Measurements from ENCODE around the gene SSR2. TPM values are rescaled to one million over a fixed set of nuclear protein-coding genes. Genes with fewer than 3 reads are reported as not detected.
A peak's percentile ranks its signal among the peaks of the same experiment; 100 is the strongest.

SSR2 gene
- total RNA-seq, 2 donors from 2014 or later, result 193 TPM

DNA sequence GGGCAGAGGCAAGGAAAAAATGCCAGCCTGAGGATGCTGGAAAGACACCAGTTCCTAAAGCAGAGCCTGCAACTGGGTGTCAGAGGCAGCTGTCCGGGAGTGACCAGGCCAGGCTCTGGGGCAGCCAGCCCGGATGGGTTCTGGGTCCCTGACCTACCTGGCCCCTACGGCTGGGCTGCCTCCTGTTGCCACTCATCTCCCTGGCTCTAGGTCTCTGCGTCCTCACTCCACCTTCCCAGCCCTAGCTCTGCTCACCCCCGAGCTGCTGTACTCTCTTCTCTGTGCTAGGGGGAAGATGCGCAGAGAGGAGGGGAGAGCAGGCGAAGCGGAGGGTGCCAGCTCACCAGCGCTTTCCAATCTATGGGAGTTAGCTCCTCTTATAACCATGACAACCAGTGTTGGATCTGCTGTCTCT lies 51.4 kb downstream of the SSR2 start:
- peaks cover 71% of the 10 kb centered on the region for H3K4me1 Mint-ChIP-seq

GRCh38 chr1:155968670-155969069 lies 52.1 kb downstream of the SSR2 start:
- WGBS, 2 experiments (ENCODE audit: insufficient coverage in 1 of 2, insufficient read length in 1 of 2), result 96% methylated on average over 3 of the region's 3 CpGs; no CpG with 5 or more reads in 1 of the 2 experiments
- Histone ChIP-seq H3K4me3 (ENCODE audit: low read length) (no peak overlapping the region), H3K27me3 (ENCODE audit: control insufficient read depth, insufficient read depth, low read length, poor library complexity, severe bottlenecking) (no peaks in the 10 kb centered on the region), H3K9ac (ENCODE audit: extremely low read depth, low read length, poor library complexity, severe bottlenecking) (peak overlapping the region; percentile 3), H3K27ac (ENCODE audit: low read depth, low read length) (peak overlapping the region; percentile 92), H3K36me3 (ENCODE audit: control insufficient read depth, insufficient read depth, low read length) (peaks cover 76% of the 10 kb centered on the region), H3K4me1 (ENCODE audit: control insufficient read depth, insufficient read depth, low read length) (peaks cover 46% of the 10 kb centered on the region), H3K9me3 (ENCODE audit: control insufficient read depth, low read length) (no peaks in the 10 kb centered on the region)
- H3K4me3 Mint-ChIP-seq, result no peak overlapping the region
- H3K36me3 Mint-ChIP-seq (ENCODE audit: low read depth), result peaks cover 66% of the 10 kb centered on the region
- H3K4me1 Mint-ChIP-seq, result peaks cover 65% of the 10 kb centered on the region
- TF ChIP-seq CTCF (conservative IDR thresholded peaks at IDR 0.05), result no peak
- no peak overlapping the region for H3K27ac Mint-ChIP-seq
- H3K9me3 Mint-ChIP-seq, result no peaks in the 10 kb centered on the region
- no peak for DNase-seq
- H3K27me3 Mint-ChIP-seq (ENCODE audit: insufficient read depth), result no peaks in the 10 kb centered on the region

More for the DNA sequence above, 51.4 kb downstream of the SSR2 start:
- Histone ChIP-seq H3K4me3 (ENCODE audit: low read length) (no peak overlapping the region), H3K9ac (ENCODE audit: extremely low read depth, low read length, poor library complexity, severe bottlenecking) (no peak overlapping the region), H3K9me3 (ENCODE audit: control insufficient read depth, low read length) (no peaks in the 10 kb centered on the region), H3K36me3 (ENCODE audit: control insufficient read depth, insufficient read depth, low read length) (peaks cover 79% of the 10 kb centered on the region), H3K4me1 (ENCODE audit: control insufficient read depth, insufficient read depth, low read length) (peaks cover 50% of the 10 kb centered on the region), H3K27ac (ENCODE audit: low read depth, low read length) (peak overlapping the region; percentile 92), H3K27me3 (ENCODE audit: control insufficient read depth, insufficient read depth, low read length, poor library complexity, severe bottlenecking) (no peaks in the 10 kb centered on the region)
- Mint-ChIP-seq H3K9me3 (no peaks in the 10 kb centered on the region), H3K27me3 (ENCODE audit: insufficient read depth) (no peaks in the 10 kb centered on the region), H3K27ac (peak overlapping the region; percentile 67), H3K36me3 (ENCODE audit: low read depth) (peaks cover 68% of the 10 kb centered on the region), H3K4me3 (no peak overlapping the region)
- whole genome bisulfite sequencing, 2 experiments (ENCODE audit: insufficient coverage in 1 of 2, insufficient read length in 1 of 2), result 90 to 96% methylated on average over 5 to 8 of the region's 9 CpGs
- no peak for TF ChIP-seq CTCF (conservative IDR thresholded peaks at IDR 0.05)
- no peak for DNase-seq

DNA sequence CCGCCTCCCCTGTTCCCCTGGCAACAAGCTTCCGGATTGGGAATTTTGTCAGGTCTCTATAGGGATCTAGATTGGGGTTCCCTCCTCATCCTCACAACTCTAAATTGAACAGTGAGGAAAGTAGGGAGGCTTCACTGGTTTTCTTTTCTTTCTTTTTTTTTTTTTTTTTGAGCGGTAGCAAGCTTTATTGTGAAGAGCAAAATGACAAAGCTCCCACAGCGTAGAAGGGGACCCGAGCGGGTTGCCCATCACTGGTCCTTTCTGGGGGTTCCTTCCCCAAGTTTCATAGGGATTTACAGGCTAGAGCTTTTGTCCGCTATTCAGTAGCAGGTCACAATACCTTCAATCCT lies 52.7 kb downstream of the SSR2 start:
- H3K4me1 Mint-ChIP-seq, result peaks cover 60% of the 10 kb centered on the region
- Histone ChIP-seq H3K27ac (ENCODE audit: low read depth, low read length) (peak overlapping the region; percentile 92), H3K9me3 (ENCODE audit: control insufficient read depth, low read length) (no peaks in the 10 kb centered on the region), H3K4me3 (ENCODE audit: low read length) (no peak overlapping the region), H3K9ac (ENCODE audit: extremely low read depth, low read length, poor library complexity, severe bottlenecking) (peak overlapping the region; percentile 3), H3K27me3 (ENCODE audit: control insufficient read depth, insufficient read depth, low read length, poor library complexity, severe bottlenecking) (no peaks in the 10 kb centered on the region), H3K36me3 (ENCODE audit: control insufficient read depth, insufficient read depth, low read length) (peaks cover 75% of the 10 kb centered on the region), H3K4me1 (ENCODE audit: control insufficient read depth, insufficient read depth, low read length) (peaks cover 46% of the 10 kb centered on the region)
- WGBS, 2 experiments (ENCODE audit: insufficient coverage in 1 of 2, insufficient read length in 1 of 2), result 91 to 100% methylated on average over 3 to 7 of the region's 7 CpGs
- H3K27me3 Mint-ChIP-seq (ENCODE audit: insufficient read depth), result no peaks in the 10 kb centered on the region
- no peaks in the 10 kb centered on the region for H3K9me3 Mint-ChIP-seq
- H3K4me3 Mint-ChIP-seq, result no peak overlapping the region
- no peak for TF ChIP-seq CTCF (conservative IDR thresholded peaks at IDR 0.05)
- peak overlapping the region; percentile 84 for H3K27ac Mint-ChIP-seq
- DNase-seq, result no peak
- H3K36me3 Mint-ChIP-seq (ENCODE audit: low read depth), result peaks cover 64% of the 10 kb centered on the region

Measured in endodermal cell (in vitro differentiated cells).